ENCODE measurements around the gene AFF2.

GRCh38 chrX:148517176-148517575 is 16.8 kb downstream of the AFF2 start:
- TF ChIP-seq, protein P1, sequence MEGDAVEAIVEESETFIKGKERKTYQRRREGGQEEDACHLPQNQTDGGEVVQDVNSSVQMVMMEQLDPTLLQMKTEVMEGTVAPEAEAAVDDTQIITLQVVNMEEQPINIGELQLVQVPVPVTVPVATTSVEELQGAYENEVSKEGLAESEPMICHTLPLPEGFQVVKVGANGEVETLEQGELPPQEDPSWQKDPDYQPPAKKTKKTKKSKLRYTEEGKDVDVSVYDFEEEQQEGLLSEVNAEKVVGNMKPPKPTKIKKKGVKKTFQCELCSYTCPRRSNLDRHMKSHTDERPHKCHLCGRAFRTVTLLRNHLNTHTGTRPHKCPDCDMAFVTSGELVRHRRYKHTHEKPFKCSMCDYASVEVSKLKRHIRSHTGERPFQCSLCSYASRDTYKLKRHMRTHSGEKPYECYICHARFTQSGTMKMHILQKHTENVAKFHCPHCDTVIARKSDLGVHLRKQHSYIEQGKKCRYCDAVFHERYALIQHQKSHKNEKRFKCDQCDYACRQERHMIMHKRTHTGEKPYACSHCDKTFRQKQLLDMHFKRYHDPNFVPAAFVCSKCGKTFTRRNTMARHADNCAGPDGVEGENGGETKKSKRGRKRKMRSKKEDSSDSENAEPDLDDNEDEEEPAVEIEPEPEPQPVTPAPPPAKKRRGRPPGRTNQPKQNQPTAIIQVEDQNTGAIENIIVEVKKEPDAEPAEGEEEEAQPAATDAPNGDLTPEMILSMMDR (IDR thresholded peaks at IDR 0.05): no peak
- no peak for TF ChIP-seq POLR2AphosphoS5 (IDR thresholded peaks at IDR 0.05)
- no peak for TF ChIP-seq POLR2A (IDR thresholded peaks at IDR 0.05)
